ENCODE results near the gene C21orf58.
"Not testable (repeated sequence)": the region's sequence is repeated elsewhere in the genome, so short reads cannot be mapped to it uniquely, and the experiment has no call there.

Gene C21orf58

DNA sequence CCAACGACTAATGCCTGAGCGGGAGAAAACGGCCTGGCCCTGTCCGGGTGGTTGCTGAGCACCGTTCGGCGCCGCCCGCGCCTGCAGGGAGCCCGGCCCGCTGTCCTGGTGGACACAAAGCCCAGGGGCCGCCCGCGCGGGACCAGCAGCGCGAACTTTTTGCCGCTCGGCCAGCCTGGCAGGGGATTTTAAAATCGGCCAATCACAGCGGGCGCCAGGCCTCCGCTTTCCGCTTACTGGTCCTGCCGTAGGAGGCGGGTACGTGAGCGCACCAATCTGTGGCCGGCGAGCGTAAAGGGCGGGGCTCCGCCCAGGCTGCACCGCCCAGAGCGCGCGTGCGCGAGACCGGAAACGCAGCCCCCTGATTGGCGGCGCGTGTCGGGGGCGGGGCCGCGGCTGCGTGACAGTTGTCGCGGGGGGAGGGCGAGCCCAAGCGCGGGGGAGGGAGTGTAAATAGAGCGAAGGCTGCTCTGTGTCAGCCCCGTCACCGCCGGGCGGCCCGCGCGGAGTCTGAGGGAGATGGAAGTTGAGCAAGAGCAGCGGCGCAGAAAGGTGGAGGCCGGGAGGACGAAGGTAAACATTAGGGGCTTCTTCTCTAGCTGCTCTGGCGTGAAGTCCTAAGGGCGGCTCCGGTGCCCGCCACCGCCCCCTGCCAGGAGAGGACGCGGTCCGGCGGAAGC, at the start of gene C21orf58, which contains the start of gene PCNT:
Gene C21orf58, minus strand, starts transcription at position 161 of the 680 bp plus-strand sequence. CDS start 1,132 bp downstream, outside the sequence.
Gene PCNT, plus strand, starts transcription at position 447 of the 680 bp plus-strand sequence. Its CDS starts 73 bp downstream, at position 520.
- peak; percentile 99 for DNase-seq (ENCODE audit: low read depth, low spot score)

DNA sequence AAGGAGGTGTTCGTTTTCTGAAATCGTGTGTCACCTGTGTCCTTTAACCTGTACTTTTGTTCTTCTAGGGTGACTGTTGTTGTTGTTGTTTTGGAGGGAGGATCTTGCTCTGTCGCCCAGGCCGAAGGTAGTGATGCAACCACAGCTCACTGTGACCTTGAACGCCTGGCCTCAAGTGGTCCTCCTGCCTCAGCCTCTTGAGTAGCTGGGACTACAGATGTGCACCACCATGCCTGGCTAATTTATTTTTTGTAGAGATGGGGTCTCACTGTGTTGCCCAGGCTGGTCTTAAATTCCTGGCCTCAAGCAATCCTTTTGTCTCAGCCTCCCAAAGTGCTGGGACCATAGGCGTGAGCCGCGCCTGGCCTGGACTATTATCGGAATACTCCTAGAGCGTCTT, 49.3 kb upstream of the C21orf58 start:
- not testable (repeated sequence) for DNase-seq (ENCODE audit: low read depth, low spot score)

DNA sequence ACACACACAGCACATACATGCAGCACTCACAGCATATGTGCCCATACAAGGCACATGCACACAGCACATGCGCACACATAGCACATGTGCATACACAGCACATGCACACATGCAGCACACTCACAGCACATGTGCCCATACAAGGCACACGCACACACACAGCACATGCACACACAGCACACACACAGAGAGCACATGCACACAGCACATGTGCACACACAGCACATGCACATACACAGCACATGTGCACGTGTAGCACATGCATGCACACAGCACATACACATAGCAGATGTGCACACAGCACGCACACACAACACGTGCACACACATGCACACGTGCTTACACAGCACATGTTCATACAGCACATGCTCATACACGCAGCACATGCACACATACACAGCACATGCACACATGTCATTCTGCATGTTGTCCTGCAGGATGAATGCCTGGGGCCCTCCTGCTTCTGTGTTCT, 48.4 kb upstream of the C21orf58 start:
- no peak for DNase-seq (ENCODE audit: low read depth, low spot score)

DNA sequence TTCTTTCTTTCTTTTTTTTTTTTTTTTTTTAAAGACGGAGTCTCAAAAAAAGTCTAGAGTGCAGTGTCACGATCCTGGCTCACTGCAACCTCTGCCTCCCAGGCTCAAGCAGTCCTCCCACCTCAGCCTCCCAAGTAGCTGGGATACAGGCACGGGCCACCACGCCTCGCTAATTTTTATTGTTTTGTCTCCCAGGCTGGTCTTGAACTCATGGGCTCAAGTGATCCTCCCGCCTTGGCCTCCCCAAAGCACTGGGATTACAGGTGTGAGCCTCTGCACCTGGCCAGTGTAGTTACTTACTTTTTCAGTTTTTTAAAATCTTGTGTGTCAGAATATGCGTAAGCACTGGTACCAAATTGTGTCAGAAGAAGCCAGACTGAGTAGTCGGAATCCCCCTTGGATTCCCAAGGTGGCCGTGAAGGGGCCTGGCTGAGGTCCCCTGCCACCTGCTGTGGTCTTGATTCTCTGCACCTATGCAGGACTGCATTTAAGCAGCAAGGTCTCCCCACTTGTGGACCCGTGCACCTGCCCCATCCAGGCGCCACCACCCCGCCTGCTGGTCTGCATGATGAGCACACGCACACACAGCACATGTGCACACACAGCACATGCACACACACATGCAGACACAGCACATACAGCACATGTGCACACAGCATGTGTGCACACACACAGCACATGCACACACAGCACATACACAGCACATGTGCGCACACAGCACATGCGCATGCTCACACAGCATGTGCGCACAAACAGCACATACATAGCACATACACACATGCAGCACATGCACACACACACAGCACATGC, 47.7 kb upstream of the C21orf58 start:
- no peak for DNase-seq (ENCODE audit: low read depth, low spot score)

DNA sequence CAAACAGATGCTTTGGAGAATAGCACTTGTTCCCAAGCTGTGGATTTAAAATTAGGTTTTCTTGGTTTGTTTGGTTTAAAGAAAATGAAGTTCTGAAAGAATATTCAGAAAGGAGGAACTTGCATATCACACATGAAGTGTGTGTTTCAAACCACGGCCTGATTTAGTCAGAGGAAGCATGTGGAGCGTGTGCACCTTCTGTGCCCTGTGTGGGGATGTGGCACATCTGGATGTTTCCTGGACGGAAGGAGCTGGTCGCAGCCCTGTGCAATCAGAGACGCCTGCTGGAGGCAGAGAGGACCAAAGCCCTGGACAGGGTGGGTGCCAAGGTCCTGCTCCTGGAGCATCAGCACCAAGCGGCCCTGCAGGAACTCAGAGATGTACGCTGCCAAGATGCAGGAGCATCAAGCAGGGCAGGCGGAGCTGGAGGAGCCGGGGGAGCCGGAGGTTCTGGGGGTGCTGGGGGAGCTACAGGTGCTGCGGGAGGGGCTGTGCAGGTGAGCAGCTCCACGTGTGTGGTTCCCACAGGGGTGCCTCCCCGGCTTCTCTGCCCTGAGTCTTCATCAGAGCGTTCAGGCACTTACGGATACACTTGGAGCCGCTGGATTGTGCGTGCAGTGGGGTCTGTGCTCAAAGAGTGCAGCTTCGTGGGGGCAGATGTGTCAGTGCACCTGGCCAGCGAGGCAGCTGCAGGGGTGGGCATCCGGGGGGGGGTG, 46.0 kb upstream of the C21orf58 start:
- DNase-seq (ENCODE audit: low read depth, low spot score) = no peak

DNA sequence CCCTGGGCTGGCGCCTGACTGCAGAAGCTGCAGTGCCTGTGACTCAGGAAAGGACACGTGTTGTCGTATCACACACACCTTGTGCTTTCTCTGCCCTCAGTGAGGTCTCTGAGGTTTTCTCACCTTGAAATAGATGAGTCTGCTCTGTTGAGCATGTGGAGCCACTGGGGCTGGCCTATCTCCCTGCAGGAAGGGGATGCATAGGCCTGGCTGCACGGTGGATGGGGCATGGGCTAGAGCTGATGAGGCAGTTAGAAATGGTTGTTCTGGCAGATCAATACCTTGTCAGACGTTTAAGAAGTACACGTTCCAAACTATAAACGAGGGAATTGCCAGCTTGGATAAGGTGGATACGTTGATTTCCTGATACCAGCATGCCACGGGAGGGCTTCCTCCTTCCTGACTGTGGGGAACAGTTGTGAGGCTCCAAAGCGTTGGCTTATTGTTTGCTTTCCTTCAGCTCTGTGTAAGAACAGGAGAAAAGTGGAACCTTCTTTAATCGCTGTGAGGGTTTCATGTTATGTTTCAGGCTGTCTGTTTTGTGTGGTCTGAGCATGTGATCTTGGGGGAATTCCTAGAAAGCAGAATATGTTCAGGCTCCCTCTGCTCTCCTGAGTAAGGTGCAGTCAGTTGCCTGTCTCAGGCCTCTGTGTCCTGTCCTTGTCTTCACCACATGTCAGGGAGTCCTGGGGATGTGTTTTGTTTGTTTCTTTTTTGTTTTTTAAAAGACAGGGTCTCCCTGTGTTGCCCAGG, 45.0 kb upstream of the C21orf58 start:
- DNase-seq (ENCODE audit: low read depth, low spot score) = no peak

DNA sequence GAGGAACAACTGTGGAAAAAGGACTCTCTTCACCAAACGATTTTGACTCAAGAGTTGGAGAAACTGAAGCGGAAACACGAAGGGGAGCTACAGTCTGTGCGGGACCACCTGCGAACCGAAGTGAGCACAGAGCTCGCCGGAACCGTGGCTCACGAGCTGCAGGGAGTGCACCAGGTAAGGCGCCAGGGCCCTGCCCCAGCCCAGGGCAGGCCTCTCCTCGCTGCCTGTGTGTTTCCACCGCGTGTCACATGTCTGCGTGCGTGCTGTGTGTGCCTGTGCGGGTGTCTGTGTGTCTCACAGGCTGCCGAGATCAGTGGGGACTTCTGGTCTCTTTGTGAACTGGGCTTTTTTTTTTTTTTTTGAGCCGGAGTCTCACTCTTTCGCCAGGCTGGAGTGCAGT, 43.3 kb upstream of the C21orf58 start:
- DNase-seq (ENCODE audit: low read depth, low spot score) = no peak

DNA sequence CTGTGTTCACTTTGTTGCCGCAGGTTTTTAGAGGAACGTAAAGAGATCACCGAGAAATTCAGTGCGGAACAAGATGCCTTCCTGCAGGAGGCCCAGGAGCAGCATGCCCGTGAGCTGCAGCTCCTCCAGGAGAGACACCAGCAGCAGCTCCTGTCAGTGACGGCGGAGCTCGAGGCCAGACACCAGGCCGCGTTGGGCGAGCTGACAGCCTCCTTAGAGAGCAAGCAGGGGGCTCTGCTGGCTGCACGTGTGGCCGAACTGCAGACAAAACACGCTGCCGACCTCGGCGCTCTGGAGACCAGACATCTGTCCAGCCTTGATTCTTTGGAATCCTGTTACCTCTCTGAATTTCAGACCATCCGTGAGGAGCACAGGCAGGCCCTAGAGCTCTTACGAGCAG, 42.9 kb upstream of the C21orf58 start:
- no peak for DNase-seq (ENCODE audit: low read depth, low spot score)

DNA sequence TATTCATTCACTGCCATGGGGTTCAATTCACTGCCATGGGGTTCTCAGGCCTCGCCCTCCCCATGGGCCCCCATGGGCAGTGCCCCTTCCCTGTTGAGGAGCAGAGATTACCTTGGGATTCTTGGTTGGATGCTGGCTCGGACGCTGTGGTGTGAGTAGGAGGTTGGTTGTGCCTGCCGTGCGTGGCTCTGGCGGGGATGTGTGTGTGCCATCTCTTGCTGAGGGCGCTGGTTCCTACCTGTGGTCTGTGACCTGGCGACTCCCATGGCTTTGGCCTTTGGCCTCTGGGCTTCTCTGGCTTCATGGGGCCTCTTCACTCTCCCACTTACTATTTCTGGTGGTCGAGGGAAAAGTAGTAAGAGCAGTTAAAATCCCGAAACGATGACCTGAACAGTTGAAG, 42.4 kb upstream of the C21orf58 start:
- DNase-seq (ENCODE audit: low read depth, low spot score) = no peak

DNA sequence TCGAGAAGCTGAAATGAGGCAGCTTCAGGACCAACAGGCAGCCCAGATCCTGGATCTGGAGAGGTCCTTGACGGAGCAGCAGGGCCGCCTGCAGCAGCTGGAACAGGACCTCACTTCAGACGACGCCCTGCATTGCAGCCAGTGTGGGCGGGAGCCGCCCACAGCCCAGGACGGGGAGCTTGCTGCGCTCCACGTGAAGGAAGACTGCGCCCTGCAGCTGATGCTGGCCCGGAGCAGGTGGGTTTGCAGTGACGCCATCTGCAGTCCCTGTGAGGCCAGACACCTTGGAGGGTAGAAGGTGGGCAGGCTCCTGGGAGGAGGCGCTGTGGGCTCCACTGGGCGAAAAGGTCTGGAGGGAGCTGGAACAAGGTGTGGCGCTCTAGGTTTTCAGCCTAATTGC, 40.0 kb upstream of the C21orf58 start:
- peak; percentile 9 for DNase-seq (ENCODE audit: low read depth, low spot score)

DNA sequence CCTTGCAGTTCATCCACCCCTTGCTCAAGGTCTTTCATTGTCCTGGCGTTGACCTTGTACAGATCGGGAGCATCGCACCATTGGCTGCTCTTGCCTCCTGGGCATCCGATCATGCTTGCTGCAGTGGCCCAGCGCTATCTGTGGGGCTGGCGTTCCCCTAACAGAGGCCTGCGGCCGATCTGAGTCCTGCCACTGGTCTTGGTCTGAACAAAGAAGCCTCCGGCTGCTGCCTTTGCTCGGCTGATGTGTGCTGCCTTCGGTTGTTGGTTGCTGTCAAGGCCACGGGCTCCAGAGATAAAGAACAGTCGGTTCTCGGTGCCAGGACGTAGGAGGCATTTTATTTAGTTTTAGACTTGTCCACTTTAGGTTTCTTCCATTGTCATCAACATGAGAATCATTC, 39.3 kb upstream of the C21orf58 start:
- no peak for DNase-seq (ENCODE audit: low read depth, low spot score)

DNA sequence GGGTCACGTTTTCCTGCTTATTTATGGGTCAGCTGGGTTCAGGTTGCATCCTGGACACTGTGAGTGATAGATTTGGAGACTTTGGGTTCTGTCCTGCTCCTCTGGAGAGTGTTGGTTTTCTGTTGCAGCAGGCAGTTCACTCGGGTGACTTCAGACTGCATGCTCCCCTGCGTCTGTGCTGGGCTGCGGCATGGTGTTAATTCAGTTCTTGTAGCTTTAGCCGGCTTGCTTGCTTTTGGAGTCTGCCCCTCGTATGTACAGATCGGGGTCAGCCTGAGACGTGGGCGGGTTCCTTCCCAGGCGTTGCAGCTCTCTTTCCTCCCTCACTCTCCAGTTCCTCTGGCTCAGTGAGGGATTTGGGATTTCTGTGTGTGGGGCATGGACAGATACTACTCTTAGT, 38.3 kb upstream of the C21orf58 start:
- no peak for DNase-seq (ENCODE audit: low read depth, low spot score)

DNA sequence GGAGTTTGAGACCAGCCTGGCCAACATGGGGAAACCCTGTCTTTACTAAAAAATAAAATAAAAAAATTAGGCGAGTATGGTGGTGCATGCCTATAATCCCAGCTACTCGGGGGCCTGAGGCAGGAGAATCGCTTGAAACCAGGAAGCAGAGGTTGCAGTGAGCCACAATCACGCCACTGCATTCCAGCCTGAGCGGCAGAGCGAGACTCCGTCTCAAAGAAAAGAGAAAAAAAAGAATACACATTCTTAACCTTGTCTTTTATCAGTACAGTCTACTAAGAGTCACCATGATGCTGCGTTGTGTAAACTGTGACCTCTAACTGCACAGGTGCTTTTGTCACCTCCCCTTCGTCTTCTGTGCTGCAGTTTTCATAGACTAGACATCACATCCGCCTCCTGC, 37.5 kb upstream of the C21orf58 start:
- no peak for DNase-seq (ENCODE audit: low read depth, low spot score)

DNA sequence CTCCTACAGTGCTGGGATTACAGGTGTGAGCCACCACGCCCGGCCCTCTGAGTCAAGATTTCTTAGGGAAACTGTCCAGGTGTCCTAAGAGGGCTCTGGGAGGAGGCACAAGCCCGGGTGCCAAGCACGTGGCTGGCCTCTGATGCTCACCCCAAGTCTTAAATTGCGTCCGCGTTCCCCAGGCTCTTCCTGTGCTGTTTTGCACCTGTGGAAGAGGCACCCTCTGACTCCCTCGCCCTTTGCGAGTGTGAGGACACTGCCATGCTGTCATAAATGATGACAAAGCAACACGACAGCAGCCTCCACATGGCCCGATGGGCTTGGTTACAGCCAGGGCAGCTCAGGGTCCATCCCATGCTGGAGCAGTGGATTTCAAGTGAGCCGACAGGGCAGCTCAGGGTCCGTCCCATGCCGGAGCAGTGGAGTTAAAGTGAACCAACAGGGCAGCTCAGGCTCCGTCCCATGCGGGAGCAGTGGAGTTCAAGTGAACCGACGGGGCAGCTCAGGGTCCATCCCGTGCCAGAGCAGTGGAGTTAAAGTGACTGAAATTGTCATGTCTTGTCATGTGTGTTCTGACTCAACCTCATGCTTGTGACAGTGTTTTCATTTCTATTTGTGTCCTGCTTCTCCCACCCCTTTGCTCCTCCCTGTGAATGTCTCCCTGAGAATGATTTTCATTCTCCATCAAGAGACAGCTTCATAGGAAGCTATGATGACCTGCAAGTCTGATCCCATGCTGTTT, 34.2 kb upstream of the C21orf58 start:
- DNase-seq (ENCODE audit: low read depth, low spot score) = no peak

DNA sequence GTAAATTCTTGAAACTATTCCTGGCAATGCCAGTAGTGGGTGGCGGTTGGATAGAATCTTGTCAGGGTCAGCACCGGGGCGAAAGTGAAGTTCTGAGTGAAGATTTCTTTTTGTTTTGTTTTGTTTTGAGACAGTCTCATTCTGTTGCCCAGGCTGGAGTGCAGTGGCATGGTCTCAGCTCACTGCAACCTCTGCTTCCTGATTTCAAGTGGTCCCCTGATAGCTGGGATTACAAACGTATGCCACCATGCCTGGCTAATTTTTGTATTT, 33.6 kb upstream of the C21orf58 start:
- DNase-seq (ENCODE audit: low read depth, low spot score) = no peak

DNA sequence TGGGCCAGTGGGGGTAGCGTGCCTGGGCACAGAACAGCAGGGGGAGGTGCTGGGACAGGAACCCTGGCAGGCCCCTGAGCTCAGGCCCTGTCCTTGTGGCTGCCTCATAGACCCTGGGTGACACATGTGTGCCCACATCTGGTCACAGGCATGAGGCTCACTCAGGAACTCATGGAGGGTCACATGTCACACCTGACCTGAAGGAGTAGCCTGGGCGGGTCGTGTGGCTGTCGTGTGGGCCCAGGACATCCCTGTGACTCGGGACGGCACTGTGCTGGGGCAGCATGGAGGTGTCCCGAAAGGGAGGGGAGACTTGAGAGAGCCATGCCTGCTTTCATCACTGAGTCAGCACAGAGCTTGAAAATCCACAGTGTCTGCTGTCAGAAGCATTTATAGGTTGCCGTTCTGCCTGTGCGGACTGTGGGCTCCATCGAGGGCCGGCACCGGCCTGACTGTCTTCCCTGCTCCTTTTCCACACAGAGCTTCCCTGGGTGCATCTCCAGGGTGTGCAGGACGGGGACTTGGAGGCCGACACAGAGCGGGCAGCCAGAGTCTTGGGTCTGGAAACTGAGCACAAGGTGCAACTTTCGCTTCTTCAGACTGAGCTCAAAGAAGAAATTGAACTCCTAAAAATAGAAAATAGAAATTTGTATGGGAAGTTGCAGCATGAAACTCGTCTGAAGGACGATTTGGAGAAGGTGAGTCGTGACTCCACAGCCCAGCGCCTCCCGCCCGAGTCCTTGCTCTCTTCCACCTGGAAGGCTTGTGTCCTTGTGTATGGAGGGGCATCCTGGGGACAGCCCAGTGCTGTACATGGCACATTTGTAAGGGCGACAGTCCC, 33.0 kb upstream of the C21orf58 start:
- DNase-seq (ENCODE audit: low read depth, low spot score) = no peak

DNA sequence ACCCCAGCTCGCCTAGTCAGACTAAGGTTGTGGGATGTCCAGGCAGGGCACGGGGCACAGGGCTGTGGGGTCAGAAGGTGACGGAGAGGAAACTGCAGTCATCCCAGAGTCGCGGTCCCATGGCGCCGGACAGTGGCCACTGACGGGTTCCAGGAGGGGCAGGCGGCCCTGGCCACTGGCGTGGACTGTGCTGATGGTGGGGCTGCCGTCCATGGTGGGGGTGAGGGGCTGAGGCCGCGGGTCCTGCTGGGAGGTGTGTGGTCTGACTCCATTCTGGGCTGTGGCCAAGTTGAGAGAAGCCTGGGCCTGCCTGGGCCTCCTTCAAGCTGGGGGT, 32.3 kb upstream of the C21orf58 start:
- no peak for DNase-seq (ENCODE audit: low read depth, low spot score)

DNA sequence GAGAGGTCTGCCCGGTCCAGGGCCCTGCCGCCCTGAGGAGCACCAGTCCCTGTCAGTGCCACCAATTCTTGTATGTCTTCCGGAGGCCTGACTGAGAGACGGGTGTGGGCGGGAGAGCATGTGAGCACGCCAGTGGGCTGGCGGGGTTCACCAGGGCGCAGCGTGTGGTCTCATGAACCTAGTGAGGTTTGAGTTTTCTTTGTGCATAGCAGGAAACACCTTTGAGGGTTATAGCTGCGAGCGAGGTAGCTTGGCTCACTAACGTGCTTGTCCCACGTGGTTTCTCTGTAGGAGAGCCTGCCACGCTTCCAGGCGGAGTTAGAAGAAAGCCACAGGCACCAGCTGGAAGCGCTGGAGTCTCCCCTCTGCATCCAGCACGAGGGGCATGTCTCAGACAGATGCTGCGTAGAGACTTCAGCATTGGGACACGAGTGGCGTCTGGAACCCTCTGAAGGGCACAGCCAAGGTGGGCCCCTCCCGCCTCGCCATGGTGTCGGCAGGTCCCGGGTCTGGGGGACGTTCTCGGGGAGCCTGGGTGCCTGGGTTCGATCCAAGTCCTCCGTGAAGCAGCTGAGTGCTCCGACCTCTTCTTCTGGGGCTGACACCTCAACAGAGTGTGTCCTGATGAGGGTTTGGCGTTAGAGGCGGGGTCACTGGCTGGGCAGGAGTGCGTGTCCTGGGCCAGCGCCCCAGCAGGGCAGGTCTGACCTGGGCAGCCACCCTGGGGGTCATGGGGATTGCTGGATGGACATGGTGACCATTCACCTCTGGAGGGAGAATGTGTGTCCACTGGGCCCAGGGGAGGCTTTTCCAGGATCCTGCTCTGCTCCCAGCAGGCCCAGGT, 31.7 kb upstream of the C21orf58 start:
- DNase-seq (ENCODE audit: low read depth, low spot score) = no peak

DNA sequence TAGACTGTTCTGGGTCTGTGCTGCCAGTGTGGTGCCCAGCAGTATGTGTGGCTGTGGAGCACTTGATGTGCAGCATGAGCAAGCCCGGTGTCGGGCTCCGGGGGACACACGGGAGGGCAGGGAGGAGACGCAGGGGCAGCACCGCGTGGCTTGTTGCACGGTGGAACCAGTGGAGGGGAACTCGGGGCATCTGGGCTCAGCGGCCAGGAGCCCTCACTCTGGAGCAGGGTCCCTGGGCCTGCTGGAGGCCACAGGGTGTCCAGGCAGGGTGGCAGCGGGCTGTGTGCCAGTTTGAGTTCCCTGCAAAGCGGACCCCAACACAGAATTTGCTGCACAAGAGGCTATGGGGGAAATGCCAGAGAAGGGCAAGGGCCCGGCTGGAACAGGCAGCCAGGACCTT, 30.8 kb upstream of the C21orf58 start:
- DNase-seq (ENCODE audit: low read depth, low spot score) = no peak

Measured in ELF-1 (cell line).